Prostate gland (tissue), 2 donors: ENCODE data around the gene NTMT1. TPM values are rescaled to one million over a fixed set of nuclear protein-coding genes. Genes with fewer than 3 reads are reported as not detected.

ENCODE experiments used
- DNase-seq: peaks from one replicate; pipeline ENCODE4 v3.0.0-alpha.2; 2019; ENCODE audit warnings: low spot score
- H3K27ac ChIP-seq, 2 donors: fragments of 200-600 bp; sonication (generic); 2 replicates each; pipeline ENCODE4 v1.5.1; 2017 to 2019
- H3K27me3 ChIP-seq: fragments of 200-600 bp; sonication (generic); replicated peaks from 2 replicates; pipeline ENCODE4 v1.5.1; 2019; ENCODE audit not compliant: insufficient read depth
- H3K36me3 ChIP-seq, 2 donors: fragments of 200-600 bp; sonication (generic); 1 replicate in 1 of 2; 2 replicates in 1 of 2; pipeline versions ENCODE4 v1.5.1 to v1.8.1; 2017 to 2019
- H3K4me1 ChIP-seq: fragments of 200-600 bp; sonication (generic); replicated peaks from 2 replicates; pipeline ENCODE4 v1.5.1; 2019
- H3K4me3 ChIP-seq, 2 donors: fragments of 200-600 bp; sonication (generic); 2 replicates each; pipeline ENCODE4 v1.5.1; 2017 to 2019
- H3K9me3 ChIP-seq: fragments of 200-600 bp; sonication (generic); 2 replicates; pipeline ENCODE4 v1.5.1; 2017
- CTCF ChIP-seq, 4 experiments: fragments of 200-600 bp in 2 of 4; fragments of 450-650 bp in 2 of 4; sonication (generic) in 2 of 4; IDR thresholded peaks; 1 replicate in 3 of 4; 2 replicates in 1 of 4; pipeline ENCODE4 v1.5.1; 2016 to 2019; ENCODE audit warnings: antibody characterized with exemption in 4 of 4, mild to moderate bottlenecking in 2 of 4, moderate library complexity in 2 of 4
- POLR2A ChIP-seq: fragments of 450-650 bp; IDR thresholded peaks from one replicate; pipeline ENCODE4 v1.6.1; 2016; ENCODE audit warnings: antibody characterized with exemption, mild to moderate bottlenecking
- POLR2AphosphoS5 ChIP-seq: sonication (generic); formaldehyde crosslinking; IDR thresholded peaks from one replicate; pipeline ENCODE4 v1.6.1; 2017; ENCODE audit warnings: antibody characterized with exemption
- WGBS: methylation state at CpG from one replicate; pipeline ENCODE4 v1.1.5; 2018; 5-methylcytosine and 5-hydroxymethylcytosine counted together
- intact Hi-C: fragments of 100-400 bp; cut with DNase I; formaldehyde crosslinking; loops from one replicate; pipeline ENCODE4 v1.14.2; 2022
- total RNA-seq, 2 donors: library from RNA; depleted of rRNA; stranded (reverse); fragments of >200 nt; gene quantifications; one replicate each; pipeline ENCODE4 v1.1.0, GENCODE V29; 2016

Gene NTMT1
- total RNA-seq, 2 donors from 2014 or later, result 25.4 to 53.7 TPM

- DNase-seq, result no peak
- Histone ChIP-seq H3K36me3 (no peaks in the 10 kb centered on the region), H3K4me3 (peak overlapping the region in 1 of 2 donors; percentile 84), H3K4me1 (peaks cover 17% of the 10 kb centered on the region), H3K27me3 (no peaks in the 10 kb centered on the region), H3K9me3 (no peaks in the 10 kb centered on the region), H3K27ac (peak overlapping the region in 1 of 2 donors; percentile 93)
- intact Hi-C loops, result no loop called here
- WGBS, result 34% methylated on average over 12 of the region's 12 CpGs
- TF ChIP-seq POLR2AphosphoS5, result no peak
- no peak for TF ChIP-seq CTCF (IDR thresholded peaks at IDR 0.05)
Observed at GRCh38 chr9:129627556-129628440, 1.8 kb downstream of the NTMT1 start.

GRCh38 chr9:129628709-129629108 is 2.7 kb downstream of the NTMT1 start:
- no peak overlapping the region for H3K27ac ChIP-seq
- intact Hi-C loops, result no loop called here
- 63% methylated on average over 6 of the region's 6 CpGs for WGBS
- no peak overlapping the region for H3K4me3 ChIP-seq
- H3K9me3 ChIP-seq, result no peaks in the 10 kb centered on the region
- H3K36me3 ChIP-seq, result peaks cover 0 to 4% of the 10 kb centered on the region in 2 donors
- TF ChIP-seq POLR2AphosphoS5 (no peak), POLR2A (no peak), CTCF (IDR thresholded peaks at IDR 0.05) (no peak)
- H3K4me1 ChIP-seq, result peaks cover 17% of the 10 kb centered on the region
- no peak for DNase-seq
- no peaks in the 10 kb centered on the region for H3K27me3 ChIP-seq

GRCh38 chr9:129629251-129629820 is 3.4 kb downstream of the NTMT1 start:
- intact Hi-C loops, result no loop called here
- Histone ChIP-seq H3K36me3 (peaks cover 0 to 9% of the 10 kb centered on the region in 2 donors), H3K4me1 (peaks cover 17% of the 10 kb centered on the region), H3K9me3 (no peaks in the 10 kb centered on the region), H3K27ac (no peak overlapping the region), H3K4me3 (no peak overlapping the region), H3K27me3 (no peaks in the 10 kb centered on the region)
- DNase-seq, result no peak
- 92% methylated on average over 8 of the region's 8 CpGs for WGBS
- TF ChIP-seq POLR2A (no peak), CTCF (IDR thresholded peaks at IDR 0.05) (no peak), POLR2AphosphoS5 (no peak)

GRCh38 chr9:129630967-129631673 is 5.2 kb downstream of the NTMT1 start:
- 58% methylated on average over 21 of the region's 21 CpGs for WGBS
- TF ChIP-seq CTCF (IDR thresholded peaks at IDR 0.05) (no peak), POLR2A (no peak), POLR2AphosphoS5 (no peak)
- H3K9me3 ChIP-seq, result no peaks in the 10 kb centered on the region
- intact Hi-C loops, result no loop called here
- H3K36me3 ChIP-seq, result peaks cover 11 to 24% of the 10 kb centered on the region in 2 donors
- no peaks in the 10 kb centered on the region for H3K27me3 ChIP-seq
- peaks cover 17% of the 10 kb centered on the region for H3K4me1 ChIP-seq
- H3K4me3 ChIP-seq, result no peak overlapping the region
- H3K27ac ChIP-seq, result peak overlapping the region in 1 of 2 donors; percentile 7
- no peak for DNase-seq
